Activated CD4-positive, alpha-beta T cell treated with anti-CD3 and anti-CD28 coated beads, Interleukin-2, Interleukin-4, amounts not matched to agents 100 ng/mL and 50 ng/mL, durations not matched to agents 16 hours and 8 hours (primary cell): Measurements from ENCODE around the gene SKP1.

Experiments
- DNase-seq: peaks from one replicate; pipeline ENCODE4 v3.0.0-alpha.2; 2020; ENCODE audit warnings: low spot score

SKP1 gene

DNA sequence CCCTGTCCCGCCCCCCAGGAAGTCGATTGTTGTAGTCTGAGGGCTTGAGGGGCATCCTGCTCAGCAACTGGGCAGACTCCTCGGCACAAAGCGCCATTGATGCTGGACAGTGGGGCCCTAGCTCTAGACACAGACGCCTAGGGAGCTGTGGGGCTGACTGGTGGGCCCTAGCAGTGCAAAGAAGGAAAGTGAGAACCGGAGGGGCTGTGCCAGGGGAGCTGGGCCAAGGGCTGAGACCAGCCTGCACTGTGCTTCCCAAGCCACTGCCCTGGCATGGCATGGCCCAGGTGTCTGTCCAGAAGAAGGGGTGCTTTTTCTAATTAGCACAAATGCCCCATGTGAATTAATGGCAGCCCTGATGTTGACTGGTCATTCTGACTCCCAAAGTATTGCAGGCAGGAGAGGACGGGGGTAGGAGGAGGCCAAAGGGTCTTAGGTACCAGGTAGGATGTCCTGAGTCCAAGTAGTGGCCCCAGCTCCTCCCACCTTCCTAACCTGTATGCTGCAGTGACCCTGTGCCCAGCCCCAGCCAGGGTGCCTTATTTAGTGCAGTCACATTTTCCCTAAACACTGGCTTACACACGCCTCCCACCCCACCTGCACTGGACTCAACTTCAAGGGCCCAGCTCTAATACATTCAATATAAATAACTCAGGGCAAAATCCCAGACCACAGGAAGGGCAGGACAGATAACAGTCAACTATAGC lies 46.4 kb downstream of the SKP1 start:
- no peak for DNase-seq

DNA sequence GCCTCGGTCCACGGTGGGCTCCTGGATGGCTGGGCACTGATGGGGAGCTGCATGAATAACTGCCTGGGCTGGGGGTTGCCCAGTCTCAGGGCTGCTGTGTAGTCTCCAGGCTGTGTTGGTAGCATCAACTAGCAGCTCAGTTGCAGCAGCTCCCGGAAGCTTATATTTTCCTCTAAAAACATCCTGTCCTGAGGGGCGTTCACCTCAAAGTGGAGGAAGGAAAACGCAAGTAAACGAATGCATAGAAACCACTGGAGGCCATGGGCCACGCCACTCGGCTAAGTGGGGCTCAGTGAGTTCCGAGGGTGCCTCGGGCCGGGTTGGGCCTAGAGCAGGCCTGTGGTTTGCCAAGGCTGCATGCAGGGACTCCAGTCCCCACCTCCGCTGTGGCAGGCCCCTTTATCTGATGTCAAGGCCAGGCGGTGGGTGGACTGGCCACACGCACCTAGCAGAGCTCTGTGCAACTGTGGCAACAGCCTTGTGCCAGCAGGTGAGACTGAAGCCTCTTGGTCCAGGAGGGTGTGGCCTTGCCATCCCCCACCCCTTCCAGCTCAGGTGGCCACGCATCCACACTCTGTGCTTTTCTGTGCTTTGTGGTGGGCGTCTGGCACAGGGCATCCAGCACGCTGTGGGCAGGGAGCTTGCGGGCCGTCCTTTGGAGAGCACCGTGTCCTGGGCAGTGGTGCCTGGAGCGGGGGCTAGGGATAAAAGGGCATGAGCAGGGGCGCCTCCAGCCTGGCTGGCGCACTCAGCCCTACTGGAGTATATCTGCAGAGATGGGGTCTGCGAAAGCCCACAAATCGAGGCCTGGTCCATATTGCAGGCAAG lies 47.1 kb downstream of the SKP1 start:
- no peak for DNase-seq

DNA sequence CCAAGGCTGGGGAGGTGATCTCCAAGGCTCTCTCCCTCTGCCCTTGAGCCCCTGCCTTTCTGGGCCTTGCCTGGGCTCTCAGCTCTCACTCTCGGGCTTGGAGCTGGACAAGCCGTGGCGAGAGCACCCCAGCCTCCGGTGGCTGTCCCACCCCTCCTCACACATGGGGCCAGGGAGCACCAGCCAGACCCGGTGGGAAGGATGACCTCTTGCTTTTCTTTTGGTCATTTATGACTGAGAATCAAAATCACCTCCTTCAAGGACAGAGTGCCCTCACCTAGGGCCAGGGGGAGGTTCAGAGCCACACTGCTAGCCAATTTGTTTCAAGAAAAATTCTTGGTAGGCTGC lies 48.1 kb downstream of the SKP1 start:
- no peak for DNase-seq

- no peak for DNase-seq
Observed at GRCh38 chr5:134127988-134128647, 48.6 kb downstream of the SKP1 start.

DNA sequence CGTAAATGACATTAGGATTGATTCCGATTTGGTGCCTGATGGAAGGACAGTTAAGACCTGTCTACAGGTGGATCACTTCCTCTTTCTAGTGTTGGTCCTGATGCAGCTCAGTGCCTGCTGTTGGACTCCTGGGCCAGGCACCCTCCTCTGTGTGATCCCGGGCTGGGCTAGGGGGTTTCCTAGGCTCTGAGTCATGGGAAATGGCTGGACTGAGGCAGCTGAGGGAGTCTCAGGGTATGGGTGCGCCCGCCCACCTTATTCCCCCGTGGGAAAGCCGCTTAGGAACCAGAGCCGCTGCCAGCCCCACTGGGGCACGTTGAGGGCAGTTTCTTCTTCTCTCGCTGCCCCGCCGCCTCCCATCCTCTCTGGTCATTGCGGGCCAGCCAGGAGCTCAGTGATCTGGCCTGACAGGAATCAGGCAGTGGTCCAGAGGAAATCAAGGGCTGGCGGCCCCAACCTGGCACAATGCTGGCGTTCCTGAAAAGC lies 49.3 kb downstream of the SKP1 start:
- no peak for DNase-seq

- no peak for DNase-seq
Observed at GRCh38 chr5:134125039-134126015, 51.4 kb downstream of the SKP1 start.

- no peak for DNase-seq
Observed at GRCh38 chr5:134124289-134125038, 52.3 kb downstream of the SKP1 start.

DNA sequence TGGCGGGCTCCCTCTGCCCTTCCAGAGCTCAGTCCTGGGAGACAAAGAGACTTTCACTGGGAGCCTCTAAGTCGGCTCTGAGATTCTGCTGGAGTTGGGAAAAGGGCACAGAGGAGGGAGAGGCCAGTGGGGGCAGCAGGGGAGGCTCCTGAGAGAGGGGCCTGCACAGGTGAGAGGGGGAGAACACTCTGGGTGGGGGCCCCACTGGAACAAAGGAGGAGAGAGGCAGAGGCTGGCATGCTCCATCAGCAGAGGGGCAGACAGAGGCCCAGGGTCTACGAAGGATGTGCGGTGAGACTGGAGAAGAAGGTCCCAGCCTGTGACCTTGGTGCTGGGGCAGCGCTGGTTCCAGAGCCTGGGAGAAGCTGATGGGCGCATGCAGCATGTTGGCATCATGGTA lies 53.4 kb downstream of the SKP1 start:
- no peak for DNase-seq

GRCh38 chr5:134122530-134122929 lies 54.2 kb downstream of the SKP1 start:
- no peak for DNase-seq

- no peak for DNase-seq
Observed at GRCh38 chr5:134120386-134121138, 56.2 kb downstream of the SKP1 start.

- DNase-seq = no peak
Observed at GRCh38 chr5:134119720-134120119, 57.0 kb downstream of the SKP1 start.

GRCh38 chr5:134118212-134118835 lies 58.4 kb downstream of the SKP1 start:
- DNase-seq = no peak

DNA sequence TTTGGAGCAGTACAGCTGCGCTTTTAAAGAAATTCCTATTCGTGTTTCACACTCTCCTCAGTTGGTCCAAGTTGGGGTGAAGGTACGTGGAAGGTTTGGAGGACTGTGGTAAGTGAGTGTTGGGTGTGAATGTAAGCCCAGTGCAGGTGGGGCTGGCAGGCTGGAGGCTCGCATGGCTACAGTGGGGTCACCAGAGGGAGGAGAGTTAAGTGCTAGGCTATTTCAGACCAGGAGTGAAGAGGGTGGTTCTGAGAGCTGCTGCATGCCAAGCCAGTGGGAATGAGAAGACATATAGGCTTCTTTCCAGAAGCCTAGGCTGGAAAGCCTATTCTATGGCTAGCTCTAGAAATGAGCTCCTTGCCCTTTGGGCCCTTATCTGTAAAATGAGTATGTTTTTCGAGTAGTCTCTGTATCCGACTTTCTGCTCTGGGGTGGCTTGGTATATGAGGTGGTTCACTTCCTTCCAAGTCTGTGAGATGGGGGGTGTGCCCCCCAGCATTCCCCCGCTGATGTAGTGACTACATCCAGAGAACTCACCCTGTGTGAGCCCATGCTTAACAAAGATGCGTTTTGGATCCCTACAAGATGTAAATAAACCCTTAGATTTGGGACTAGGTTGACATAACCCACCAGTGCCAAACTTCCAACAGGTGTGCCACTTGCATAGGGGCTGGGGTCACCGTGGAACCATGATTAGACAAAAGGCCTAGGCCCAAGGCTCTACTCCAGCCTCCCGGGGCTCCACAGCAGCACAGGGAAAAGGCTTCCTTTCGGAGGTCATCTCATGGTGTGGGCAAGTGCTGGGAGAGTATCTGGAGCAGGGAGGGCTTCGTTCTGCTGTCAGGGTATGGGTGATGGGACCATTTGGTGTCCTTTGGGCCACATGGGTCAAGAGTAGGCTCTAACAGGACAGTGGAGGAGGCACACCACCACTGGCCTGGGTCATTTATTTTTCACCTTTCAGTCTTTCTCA lies 59.7 kb downstream of the SKP1 start:
- no peak for DNase-seq

DNA sequence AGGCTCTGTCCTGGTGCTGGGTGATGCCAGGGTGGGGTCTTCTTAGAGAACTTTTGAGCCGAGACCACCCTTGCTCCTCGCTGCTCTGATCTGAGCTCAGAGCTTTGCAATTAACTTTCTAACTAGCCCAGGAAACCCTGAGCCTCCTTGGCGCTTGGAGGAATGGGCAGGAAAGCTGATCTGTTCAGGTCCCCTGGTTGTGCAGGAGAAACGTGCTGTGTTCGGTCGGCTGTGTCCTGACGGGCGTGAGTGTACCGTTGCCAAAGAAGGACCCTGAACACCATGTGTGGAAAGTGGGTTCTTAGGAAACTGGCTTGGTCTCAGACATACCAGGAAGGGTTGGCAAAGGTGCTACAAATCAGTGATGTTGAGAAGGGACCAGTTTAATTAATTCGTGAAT lies 60.5 kb downstream of the SKP1 start:
- no peak for DNase-seq

DNA sequence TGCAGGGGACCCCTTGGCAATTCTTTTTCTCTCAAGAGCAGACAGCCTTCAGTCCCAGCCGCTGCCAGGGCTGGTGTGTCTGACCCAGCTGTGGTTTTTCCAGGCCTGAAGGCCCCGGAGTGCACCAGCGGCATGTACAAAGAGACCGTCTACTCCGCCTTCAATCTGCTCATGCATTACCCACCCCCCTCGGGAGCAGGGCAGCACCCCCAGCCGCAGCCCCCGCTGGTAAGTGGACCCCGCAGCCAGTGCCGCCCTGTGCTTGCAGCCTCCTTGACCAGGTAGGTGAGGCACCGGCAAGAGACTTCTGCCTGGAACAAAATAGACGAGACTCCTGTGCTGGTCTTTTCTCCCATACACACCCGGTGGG lies 61.0 kb downstream of the SKP1 start:
- no peak for DNase-seq

DNA sequence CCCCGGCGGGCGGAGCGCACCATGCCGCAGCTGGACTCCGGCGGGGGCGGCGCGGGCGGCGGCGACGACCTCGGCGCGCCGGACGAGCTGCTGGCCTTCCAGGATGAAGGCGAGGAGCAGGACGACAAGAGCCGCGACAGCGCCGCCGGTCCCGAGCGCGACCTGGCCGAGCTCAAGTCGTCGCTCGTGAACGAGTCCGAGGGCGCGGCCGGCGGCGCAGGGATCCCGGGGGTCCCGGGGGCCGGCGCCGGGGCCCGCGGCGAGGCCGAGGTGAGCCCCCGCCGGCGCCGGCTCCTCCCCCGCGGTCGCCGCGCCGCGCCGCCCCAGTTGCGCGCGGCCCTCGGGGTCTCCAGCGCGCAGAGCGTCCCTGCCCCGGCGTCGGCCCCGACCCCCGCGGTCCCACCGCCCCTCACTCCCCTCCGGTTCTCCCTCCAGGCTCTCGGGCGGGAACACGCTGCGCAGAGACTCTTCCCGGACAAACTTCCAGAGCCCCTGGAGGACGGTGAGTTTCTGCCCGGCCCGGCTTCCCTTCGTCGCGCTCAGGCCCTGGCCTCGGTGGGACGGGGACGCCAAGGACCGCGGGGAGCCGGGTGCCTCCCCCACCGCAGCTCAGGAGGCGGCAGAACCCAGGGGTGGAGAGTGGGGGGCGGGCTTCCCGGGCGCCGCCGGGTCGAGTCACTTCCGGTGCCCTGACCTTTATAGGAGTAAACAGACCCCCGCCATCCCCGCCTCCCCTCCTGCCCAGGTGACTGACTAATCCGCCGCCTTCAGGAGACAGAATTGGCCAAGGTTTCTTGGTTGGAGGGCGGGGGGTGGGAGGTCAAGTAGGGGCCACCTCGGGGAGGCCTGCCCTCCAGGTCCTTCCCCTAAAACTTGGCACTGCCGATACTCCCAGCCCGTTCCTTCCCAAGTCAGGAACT lies 61.6 kb downstream of the SKP1 start:
- no peak for DNase-seq
